ENCODE results near the gene MT1X. TPM values are rescaled to one million over a fixed set of nuclear protein-coding genes. Genes with fewer than 3 reads are reported as not detected.

The MT1X gene
- total RNA-seq, 1 donor: 39.9 TPM

DNA sequence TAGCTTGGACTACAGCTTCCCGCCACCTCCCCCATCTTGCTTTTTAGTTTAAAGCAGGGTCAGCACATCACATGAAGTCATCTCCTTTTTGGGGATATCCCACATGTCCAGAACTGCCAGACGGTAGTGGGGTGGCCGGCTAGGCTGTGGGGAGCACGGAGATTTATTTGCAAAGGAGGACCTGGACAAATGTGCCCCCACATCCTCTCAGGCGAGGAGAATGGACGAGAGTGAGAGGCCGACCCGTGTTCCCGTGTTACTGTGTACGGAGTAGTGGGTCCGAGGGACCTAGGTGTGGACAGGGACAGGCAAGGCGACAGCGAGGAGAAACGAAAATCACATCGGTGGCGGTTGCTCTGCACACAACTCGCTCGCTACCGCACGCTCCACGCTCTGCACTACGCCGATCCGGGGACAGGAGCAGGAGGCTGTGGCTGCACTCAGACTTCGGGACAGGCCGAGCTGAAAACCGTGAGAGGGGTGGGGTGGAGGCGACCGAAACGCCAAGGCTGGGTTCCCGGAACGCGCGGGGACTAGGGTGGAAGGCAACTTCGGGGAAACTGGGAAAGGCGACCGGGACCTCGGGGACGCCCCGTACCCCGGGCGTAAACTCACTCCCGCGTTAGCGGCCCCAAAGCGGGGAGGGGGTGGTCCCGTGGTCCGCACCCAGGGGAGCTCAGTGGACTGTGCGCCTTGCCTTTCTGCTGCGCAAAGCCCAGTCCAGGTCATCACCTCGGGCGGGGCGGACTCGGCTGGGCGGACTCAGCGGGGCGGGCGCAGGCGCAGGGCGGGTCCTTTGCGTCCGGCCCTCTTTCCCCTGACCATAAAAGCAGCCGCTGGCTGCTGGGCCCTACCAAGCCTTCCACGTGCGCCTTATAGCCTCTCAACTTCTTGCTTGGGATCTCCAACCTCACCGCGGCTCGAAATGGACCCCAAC is 44.2 kb upstream of the MT1X start, which contains the start of gene MT1A:
TSS of gene MT1A (plus strand) at position 853 of the 937 bp plus-strand sequence. CDS start at position 926, 73 bp downstream.
- peak within 1 kb of the TSS; percentile 60 for H3K4me3 ChIP-seq (ENCODE audit: low read depth, low read length)
- TF ChIP-seq, protein P1, sequence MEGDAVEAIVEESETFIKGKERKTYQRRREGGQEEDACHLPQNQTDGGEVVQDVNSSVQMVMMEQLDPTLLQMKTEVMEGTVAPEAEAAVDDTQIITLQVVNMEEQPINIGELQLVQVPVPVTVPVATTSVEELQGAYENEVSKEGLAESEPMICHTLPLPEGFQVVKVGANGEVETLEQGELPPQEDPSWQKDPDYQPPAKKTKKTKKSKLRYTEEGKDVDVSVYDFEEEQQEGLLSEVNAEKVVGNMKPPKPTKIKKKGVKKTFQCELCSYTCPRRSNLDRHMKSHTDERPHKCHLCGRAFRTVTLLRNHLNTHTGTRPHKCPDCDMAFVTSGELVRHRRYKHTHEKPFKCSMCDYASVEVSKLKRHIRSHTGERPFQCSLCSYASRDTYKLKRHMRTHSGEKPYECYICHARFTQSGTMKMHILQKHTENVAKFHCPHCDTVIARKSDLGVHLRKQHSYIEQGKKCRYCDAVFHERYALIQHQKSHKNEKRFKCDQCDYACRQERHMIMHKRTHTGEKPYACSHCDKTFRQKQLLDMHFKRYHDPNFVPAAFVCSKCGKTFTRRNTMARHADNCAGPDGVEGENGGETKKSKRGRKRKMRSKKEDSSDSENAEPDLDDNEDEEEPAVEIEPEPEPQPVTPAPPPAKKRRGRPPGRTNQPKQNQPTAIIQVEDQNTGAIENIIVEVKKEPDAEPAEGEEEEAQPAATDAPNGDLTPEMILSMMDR (IDR thresholded peaks at IDR 0.05; ENCODE audit: insufficient read depth, low read length): no peak
- peak; percentile 44 for DNase-seq (ENCODE audit: low read depth)

DNA sequence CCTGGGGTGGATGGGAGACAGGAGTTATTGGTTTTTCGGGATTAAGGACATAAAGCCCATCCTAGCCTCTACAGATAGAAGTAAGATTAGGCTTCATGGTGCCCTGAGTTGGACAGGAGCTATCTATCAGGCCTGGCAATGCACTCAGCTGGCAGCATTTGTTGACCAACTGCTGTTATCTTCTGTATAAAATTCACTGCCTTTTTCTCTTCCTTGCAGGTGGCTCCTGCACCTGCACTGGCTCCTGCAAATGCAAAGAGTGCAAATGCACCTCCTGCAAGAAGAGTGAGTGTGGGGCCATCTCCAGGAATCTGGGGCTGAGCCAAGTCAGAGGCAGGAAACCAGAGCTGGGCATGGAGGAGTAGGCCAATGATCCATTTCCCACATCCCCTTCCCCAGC is 43.2 kb upstream of the MT1X start:
- TF ChIP-seq, protein P1 (IDR thresholded peaks at IDR 0.05; ENCODE audit: insufficient read depth, low read length): no peak
- no peak for DNase-seq (ENCODE audit: low read depth)
- no peak overlapping the region for H3K4me3 ChIP-seq (ENCODE audit: low read depth, low read length)

DNA sequence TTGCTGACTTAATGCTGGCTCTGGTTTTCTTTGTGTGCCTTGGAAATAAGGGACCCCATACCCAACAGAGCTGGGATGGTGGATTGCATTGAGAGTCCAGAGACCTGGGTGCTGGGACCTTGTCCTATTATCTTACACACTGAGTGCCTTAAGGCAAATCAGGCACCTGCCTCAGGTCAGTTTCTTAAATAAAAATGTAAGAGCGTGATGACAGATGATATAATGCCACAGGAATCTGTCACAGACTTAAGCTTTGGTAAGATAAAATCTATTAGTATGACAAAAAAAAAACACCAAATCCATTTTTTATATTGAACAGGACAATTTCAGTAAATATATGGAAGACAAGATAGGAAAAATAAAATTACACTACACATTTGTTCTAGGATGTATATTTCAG is 42.2 kb upstream of the MT1X start:
- no peak for DNase-seq (ENCODE audit: low read depth)
- TF ChIP-seq, protein P1 (IDR thresholded peaks at IDR 0.05; ENCODE audit: insufficient read depth, low read length): no peak
- H3K4me3 ChIP-seq (ENCODE audit: low read depth, low read length): no peak overlapping the region

DNA sequence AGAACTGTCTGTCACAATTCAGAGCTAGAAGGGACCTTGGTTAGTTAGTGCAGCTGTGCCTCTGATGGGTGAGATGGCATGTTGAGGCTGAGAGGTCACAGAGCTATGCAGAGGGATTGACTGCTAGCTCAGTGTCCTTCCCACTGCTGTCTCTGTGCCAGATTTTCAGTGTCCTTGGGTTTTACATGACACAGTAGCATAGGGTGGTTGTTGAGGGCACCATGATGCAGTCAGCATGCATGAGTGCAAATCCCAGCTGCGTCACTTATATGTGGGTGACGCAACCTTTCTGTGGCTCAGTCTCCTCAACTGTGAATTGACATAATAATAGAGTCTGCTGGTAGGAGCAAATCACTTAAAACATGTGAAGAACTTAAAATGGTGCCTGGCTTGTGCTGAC is 41.1 kb upstream of the MT1X start:
- TF ChIP-seq, protein P1 (IDR thresholded peaks at IDR 0.05; ENCODE audit: insufficient read depth, low read length): no peak
- no peak overlapping the region for H3K4me3 ChIP-seq (ENCODE audit: low read depth, low read length)
- DNase-seq (ENCODE audit: low read depth): no peak

DNA sequence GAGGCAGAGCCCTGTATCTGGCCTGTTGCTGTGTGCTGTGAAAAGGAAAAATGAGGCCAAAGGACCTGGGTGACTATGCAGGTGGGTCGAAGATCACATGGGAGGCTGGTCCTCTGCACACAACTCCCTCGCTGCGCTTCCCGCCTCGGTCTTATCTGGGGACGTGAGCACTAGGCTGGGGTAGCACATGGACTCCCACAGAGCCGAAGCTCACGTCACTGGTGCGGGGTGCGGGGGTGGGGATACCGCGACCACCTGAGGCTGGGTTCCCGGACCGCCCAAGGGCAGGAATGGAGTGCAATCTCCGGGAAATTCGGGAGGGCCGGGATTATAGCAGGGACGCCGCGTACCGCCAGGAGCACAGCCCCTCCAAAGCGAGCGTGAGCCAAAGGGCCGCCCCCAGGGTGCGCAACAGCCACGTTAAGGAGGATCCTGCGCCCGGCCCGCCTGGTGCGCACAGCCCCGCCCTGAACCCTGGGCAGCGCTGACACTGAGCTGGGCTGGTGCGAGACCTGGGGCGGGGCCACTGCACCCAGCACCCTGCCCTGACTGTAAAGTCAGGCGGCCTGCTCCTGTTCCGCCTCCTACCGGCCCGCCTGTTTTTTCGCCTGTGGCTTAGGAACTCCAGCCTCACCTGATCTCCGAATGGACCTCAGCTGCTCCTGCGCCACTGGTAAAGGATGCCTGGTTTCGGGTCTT is 39.0 kb upstream of the MT1X start:
- peak overlapping the region; percentile 49 for H3K4me3 ChIP-seq (ENCODE audit: low read depth, low read length)
- TF ChIP-seq, protein P1 (IDR thresholded peaks at IDR 0.05; ENCODE audit: insufficient read depth, low read length): peak; percentile 39
- DNase-seq (ENCODE audit: low read depth): peak; percentile 34

DNA sequence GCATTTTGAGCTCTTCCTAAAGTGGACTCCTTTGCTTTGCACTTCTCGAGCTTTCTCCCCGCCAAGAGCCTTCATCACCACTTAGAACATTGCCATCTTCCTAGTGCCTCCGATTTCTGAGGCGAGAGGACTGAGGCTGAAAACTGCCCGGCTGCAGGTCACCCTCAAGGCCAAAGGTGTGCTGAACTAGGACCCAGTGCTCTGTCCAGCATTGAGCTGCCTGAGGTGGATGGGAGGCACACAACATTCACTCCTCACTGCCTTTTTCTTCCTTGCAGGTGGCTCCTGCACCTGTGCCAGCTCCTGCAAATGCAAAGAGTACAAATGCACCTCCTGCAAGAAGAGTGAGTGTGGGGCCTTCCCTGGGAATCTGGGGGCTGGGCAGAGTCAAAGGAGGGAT is 38.4 kb upstream of the MT1X start:
- no peak overlapping the region for H3K4me3 ChIP-seq (ENCODE audit: low read depth, low read length)
- TF ChIP-seq, protein P1 (IDR thresholded peaks at IDR 0.05; ENCODE audit: insufficient read depth, low read length): no peak

More for the DNA sequence above, 38.4 kb upstream of the MT1X start:
- DNase-seq (ENCODE audit: low read depth): no peak
